ENCODE data around the gene DFFA.

The DFFA gene

GRCh38 chr1:10516925-10517676 is 44.8 kb upstream of the DFFA start:
- H3K27ac ChIP-seq = peak overlapping the region; percentile 23; the same call in 1 of the 2 replicates
- no peak for DNase-seq (ENCODE audit: low spot score)
- no peak for TF ChIP-seq CTCF (conservative IDR thresholded peaks at IDR 0.05; ENCODE audit: low read depth)
- ChIA-PET CTCF (interaction anchor here (0.7 kb wide), 1 partner anchor 1205 kb away, joined by 4 read pairs; no protein-coding TSS in a partner anchor), POLR2A (ENCODE audit: low non-redundant PET) (no interaction called here)

- POLR2A ChIA-PET (ENCODE audit: low non-redundant PET) = no interaction called here
- DNase-seq (ENCODE audit: low spot score) = no peak
- TF ChIP-seq CTCF (conservative IDR thresholded peaks at IDR 0.05; ENCODE audit: low read depth) = no peak
- peak overlapping the region; percentile 46; the same call in 1 of the 2 replicates for H3K27ac ChIP-seq
- CTCF ChIA-PET = interaction anchor here (0.7 kb wide), 1 partner anchor 1206 kb away, joined by 4 read pairs; no protein-coding TSS in a partner anchor
These were observed 43.8 kb upstream of the DFFA start for GRCh38 chr1:10515976-10516750.

- DNase-seq (ENCODE audit: low spot score) = no peak
- peak overlapping the region; percentile 46 for H3K27ac ChIP-seq
- TF ChIP-seq CTCF (conservative IDR thresholded peaks at IDR 0.05; ENCODE audit: low read depth) = no peak
- POLR2A ChIA-PET (ENCODE audit: low non-redundant PET) = no interaction called here
- CTCF ChIA-PET = no interaction called here
These were observed 43.1 kb upstream of the DFFA start for GRCh38 chr1:10515301-10515975.

- H3K27ac ChIP-seq = no peak overlapping the region
- TF ChIP-seq CTCF (conservative IDR thresholded peaks at IDR 0.05; ENCODE audit: low read depth) = peak; percentile 76
- ChIA-PET CTCF (interaction anchor here (1.0 kb wide), 1 partner anchor 423 kb away, joined by 3 read pairs; no protein-coding TSS in a partner anchor), POLR2A (ENCODE audit: low non-redundant PET) (no interaction called here)
- peak; percentile 36 for DNase-seq (ENCODE audit: low spot score)
These were observed 42.3 kb upstream of the DFFA start for GRCh38 chr1:10514490-10515235.

DNA sequence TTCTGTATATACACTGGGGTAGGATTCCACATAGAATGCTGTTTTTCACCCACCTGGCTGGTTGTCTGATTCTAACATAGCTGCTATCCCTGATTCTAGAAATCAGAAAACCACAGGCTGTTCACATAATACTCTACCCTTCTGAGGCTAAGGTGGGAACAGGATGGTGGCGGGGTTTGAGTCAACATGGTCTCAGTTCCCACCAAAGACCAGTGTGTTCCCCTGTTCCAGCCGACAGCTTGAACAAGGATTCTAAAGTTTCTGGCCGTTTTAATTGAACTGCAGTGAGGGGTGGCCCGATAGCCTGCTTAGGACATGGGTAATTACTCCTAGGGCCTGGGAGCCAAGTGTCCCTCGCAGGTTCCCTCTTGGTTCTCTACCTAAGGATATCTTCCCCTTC is 40.9 kb upstream of the DFFA start:
- no peak for TF ChIP-seq CTCF (conservative IDR thresholded peaks at IDR 0.05; ENCODE audit: low read depth)
- DNase-seq (ENCODE audit: low spot score) = no peak
- no peak overlapping the region for H3K27ac ChIP-seq
- POLR2A ChIA-PET (ENCODE audit: low non-redundant PET) = no interaction called here
- CTCF ChIA-PET = interaction anchor here (0.7 kb wide), 1 partner anchor 128 kb away, joined by 3 read pairs; no protein-coding TSS in a partner anchor
